Transverse colon (tissue), 4 donors: ENCODE data around the gene SDK1. TPM values are rescaled to one million over a fixed set of nuclear protein-coding genes. Genes with fewer than 3 reads are reported as not detected.

Experiments
- DNase-seq: peaks from one replicate; pipeline ENCODE4 v3.0.0-alpha.2; 2019
- H3K27ac ChIP-seq, 4 donors: fragments of 200-600 bp; sonication (generic); 2 replicates each; pipeline ENCODE4 v1.5.1; 2016 to 2018; ENCODE audit warnings: inconsistent platforms in 4 of 4
- H3K27me3 ChIP-seq: fragments of 200-600 bp; sonication (generic); 2 replicates; pipeline ENCODE4 v1.5.1; 2017; ENCODE audit warnings: inconsistent platforms
- H3K36me3 ChIP-seq, 4 donors: fragments of 200-600 bp; sonication (generic); 2 replicates each; pipeline ENCODE4 v1.5.1; 2017 to 2019; ENCODE audit warnings: inconsistent platforms in 4 of 4
- H3K4me1 ChIP-seq, 4 donors: fragments of 200-600 bp; sonication (generic); 2 replicates each; pipeline ENCODE4 v1.5.1; 2017 to 2020; ENCODE audit warnings: inconsistent platforms in 4 of 4
- H3K4me3 ChIP-seq, 4 donors: fragments of 200-600 bp; sonication (generic); 1 replicate in 1 of 4; 2 replicates in 3 of 4; pipeline versions ENCODE4 v1.5.1 to v1.6.1; 2017 to 2019; ENCODE audit warnings: inconsistent platforms in 4 of 4
- H3K9me3 ChIP-seq, 2 donors: fragments of 200-600 bp; sonication (generic); 2 replicates each; pipeline ENCODE4 v1.5.1; 2017 to 2019; ENCODE audit warnings: inconsistent platforms in 2 of 2
- CTCF ChIP-seq, 5 experiments: fragments of 200-600 bp in 3 of 5; fragments of 450-650 bp in 2 of 5; sonication (generic) in 3 of 5; IDR thresholded peaks; 1 replicate in 2 of 5; 2 replicates in 3 of 5; pipeline ENCODE4 v1.5.1; 2016 to 2017; ENCODE audit warnings: antibody characterized with exemption in 5 of 5, inconsistent platforms in 3 of 5, mild to moderate bottlenecking in 2 of 5, moderate library complexity in 1 of 5
- EP300 ChIP-seq: sonication (generic); formaldehyde crosslinking; IDR thresholded peaks from one replicate; pipeline ENCODE4 v1.6.1; 2017; ENCODE audit warnings: antibody characterized with exemption, low read depth
- POLR2A ChIP-seq: fragments of 450-650 bp; IDR thresholded peaks from one replicate; pipeline ENCODE4 v1.6.1; 2016; ENCODE audit warnings: antibody characterized with exemption, mild to moderate bottlenecking, moderate library complexity
- POLR2AphosphoS5 ChIP-seq, 3 donors: sonication (generic); formaldehyde crosslinking; IDR thresholded peaks; one replicate each; pipeline ENCODE4 v1.6.1; 2016; ENCODE audit warnings: antibody characterized with exemption in 3 of 3
- WGBS, 2 donors: methylation state at CpG; one replicate each; pipeline ENCODE4 v1.1.5; 2018; ENCODE audit warnings: low coverage in 1 of 2; 5-methylcytosine and 5-hydroxymethylcytosine counted together
- in situ Hi-C, 4 donors: fragments of 200-750 bp; cut with MboI; loops; one replicate each; pipeline versions ENCODE4 v1.15.0 to v1.15.1; 2017; ENCODE audit warnings: low sequenced_read_pairs in 3 of 4, low pct_ligation_motif_present in 1 of 4, low pct_unique_long_range_greater_than_20kb in 1 of 4
- intact Hi-C: fragments of 100-400 bp; cut with DNase I; formaldehyde crosslinking; loops from one replicate; pipeline ENCODE4 v1.15.1; 2023; ENCODE audit warnings: low total_unique reads
- total RNA-seq, 4 donors: library from RNA; depleted of rRNA; stranded (reverse); fragments of >200 nt; gene quantifications; one replicate each; pipeline ENCODE4 v1.1.0, GENCODE V29; 2016

Gene SDK1
- total RNA-seq, 4 donors from 2014 or later: 4.0 to 8.6 (median 5.4) TPM

- Histone ChIP-seq H3K36me3 (no peaks in the 10 kb centered on the region), H3K9me3 (no peaks in the 10 kb centered on the region), H3K4me1 (no peaks in the 10 kb centered on the region), H3K27ac (no peak overlapping the region), H3K4me3 (no peak overlapping the region), H3K27me3 (no peaks in the 10 kb centered on the region)
- no peak for DNase-seq
- TF ChIP-seq POLR2A (no peak), POLR2AphosphoS5 (IDR thresholded peaks at IDR 0.05) (no peak)
- WGBS, 2 donors: 77 to 90% methylated on average over 2 to 14 of the region's 14 CpGs
- in situ Hi-C loops (no loop called here), intact Hi-C loops (no loop called here)
Observed at GRCh38 chr7:4282434-4283223, 981.6 kb downstream of the SDK1 start.

- Histone ChIP-seq H3K9me3 (no peaks in the 10 kb centered on the region), H3K36me3 (no peaks in the 10 kb centered on the region), H3K4me3 (no peak overlapping the region), H3K27ac (no peak overlapping the region), H3K4me1 (no peaks in the 10 kb centered on the region), H3K27me3 (no peaks in the 10 kb centered on the region)
- in situ Hi-C loops (no loop called here), intact Hi-C loops (loop anchor here (2.0 kb wide), 1 partner anchor 26 kb away; no protein-coding TSS in a partner anchor)
- TF ChIP-seq EP300 (no peak), CTCF (IDR thresholded peaks at IDR 0.05) (no peak), POLR2A (no peak), POLR2AphosphoS5 (IDR thresholded peaks at IDR 0.05) (no peak)
- WGBS, 2 donors: 78 to 81% methylated on average over 7 to 9 of the region's 9 CpGs
- DNase-seq: no peak
Observed at GRCh38 chr7:4286351-4286750, 985.3 kb downstream of the SDK1 start.

- Histone ChIP-seq H3K4me1 (no peaks in the 10 kb centered on the region), H3K4me3 (no peak overlapping the region), H3K27me3 (no peaks in the 10 kb centered on the region), H3K9me3 (peaks cover 3 to 7% of the 10 kb centered on the region in 2 donors), H3K27ac (no peak overlapping the region), H3K36me3 (no peaks in the 10 kb centered on the region)
- DNase-seq: no peak
- in situ Hi-C loops: no loop called here
- WGBS, 2 donors: 60 to 93% methylated on average over 1 of the region's 1 CpG
- TF ChIP-seq CTCF (IDR thresholded peaks at IDR 0.05): no peak
- no peak for TF ChIP-seq POLR2AphosphoS5 (IDR thresholded peaks at IDR 0.05)
- TF ChIP-seq EP300: no peak
- no peak for TF ChIP-seq POLR2A
- intact Hi-C loops: no loop called here
Observed at GRCh38 chr7:4288791-4289394, 987.8 kb downstream of the SDK1 start.

GRCh38 chr7:4297165-4297917, 996.3 kb downstream of the SDK1 start:
- Histone ChIP-seq H3K27me3 (no peaks in the 10 kb centered on the region), H3K36me3 (no peaks in the 10 kb centered on the region), H3K4me1 (no peaks in the 10 kb centered on the region), H3K27ac (no peak overlapping the region), H3K9me3 (peaks cover 3 to 7% of the 10 kb centered on the region in 2 donors), H3K4me3 (no peak overlapping the region)
- no peak for DNase-seq
- WGBS, 2 donors: 76 to 85% methylated on average over 5 to 13 of the region's 13 CpGs
- TF ChIP-seq CTCF (IDR thresholded peaks at IDR 0.05) (no peak), EP300 (no peak), POLR2AphosphoS5 (IDR thresholded peaks at IDR 0.05) (no peak), POLR2A (no peak)
- intact Hi-C loops: no loop called here
- in situ Hi-C loops: no loop called here
